GM12801 (cell line): ENCODE measurements around the gene PPP2R1B.

ENCODE experiments used
- TF ChIP-seq, protein P1 (sequence below): IDR thresholded peaks from one replicate; pipeline ENCODE4 v1.5.1; 2011; ENCODE audit warnings: control low read depth; ENCODE audit not compliant: insufficient read length; ENCODE audit errors: extremely low read depth

PPP2R1B gene

DNA sequence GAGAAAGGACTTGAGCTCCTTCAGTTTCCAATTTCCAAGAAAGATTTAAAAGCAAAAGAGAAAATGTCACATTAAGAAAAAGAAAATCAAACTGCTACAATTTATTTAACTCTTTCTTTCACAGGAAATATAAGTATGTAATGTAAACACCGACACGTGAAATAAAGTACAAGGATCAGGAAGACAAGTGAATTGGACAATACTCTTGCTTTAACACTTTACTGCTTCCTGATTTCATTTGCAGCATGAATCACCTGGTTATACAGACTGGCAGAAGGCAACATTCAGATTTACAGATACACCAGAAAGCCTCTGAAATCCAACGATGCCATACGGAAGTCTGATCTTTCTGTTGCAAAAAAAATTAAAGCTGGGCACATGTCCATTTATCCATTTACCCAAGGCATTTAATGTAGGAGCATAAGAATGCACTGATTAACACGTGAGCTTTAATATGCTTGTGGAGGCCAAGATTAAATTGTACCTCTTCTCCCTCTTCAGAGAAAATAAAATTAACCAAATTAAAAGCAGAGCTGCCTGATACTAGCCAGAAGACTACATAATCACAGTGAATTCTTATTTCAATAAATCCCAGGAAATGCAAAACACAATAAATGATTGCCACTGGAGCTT, 16.0 kb upstream of the PPP2R1B start:
- TF ChIP-seq, protein P1, sequence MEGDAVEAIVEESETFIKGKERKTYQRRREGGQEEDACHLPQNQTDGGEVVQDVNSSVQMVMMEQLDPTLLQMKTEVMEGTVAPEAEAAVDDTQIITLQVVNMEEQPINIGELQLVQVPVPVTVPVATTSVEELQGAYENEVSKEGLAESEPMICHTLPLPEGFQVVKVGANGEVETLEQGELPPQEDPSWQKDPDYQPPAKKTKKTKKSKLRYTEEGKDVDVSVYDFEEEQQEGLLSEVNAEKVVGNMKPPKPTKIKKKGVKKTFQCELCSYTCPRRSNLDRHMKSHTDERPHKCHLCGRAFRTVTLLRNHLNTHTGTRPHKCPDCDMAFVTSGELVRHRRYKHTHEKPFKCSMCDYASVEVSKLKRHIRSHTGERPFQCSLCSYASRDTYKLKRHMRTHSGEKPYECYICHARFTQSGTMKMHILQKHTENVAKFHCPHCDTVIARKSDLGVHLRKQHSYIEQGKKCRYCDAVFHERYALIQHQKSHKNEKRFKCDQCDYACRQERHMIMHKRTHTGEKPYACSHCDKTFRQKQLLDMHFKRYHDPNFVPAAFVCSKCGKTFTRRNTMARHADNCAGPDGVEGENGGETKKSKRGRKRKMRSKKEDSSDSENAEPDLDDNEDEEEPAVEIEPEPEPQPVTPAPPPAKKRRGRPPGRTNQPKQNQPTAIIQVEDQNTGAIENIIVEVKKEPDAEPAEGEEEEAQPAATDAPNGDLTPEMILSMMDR = no peak

DNA sequence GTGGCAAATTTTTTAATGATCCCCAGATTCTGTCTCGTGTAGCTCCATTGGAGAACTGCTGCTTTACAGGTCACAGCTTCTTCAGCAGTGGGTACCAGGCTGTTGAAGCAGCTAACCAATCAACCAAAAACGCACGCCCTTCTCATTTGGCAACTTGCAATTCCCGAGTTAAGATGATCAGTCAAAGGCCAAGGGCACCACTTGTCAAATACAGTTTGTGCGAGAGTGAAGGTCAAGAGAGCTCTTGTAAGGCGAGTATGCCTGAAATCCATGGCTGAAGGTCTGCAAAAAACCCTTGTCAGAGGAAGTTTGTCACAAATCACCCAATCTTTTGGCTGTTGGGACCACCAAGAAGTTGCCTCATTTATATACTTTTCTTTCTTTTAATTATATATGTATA, 12.9 kb upstream of the PPP2R1B start:
- TF ChIP-seq, protein P1 = no peak

DNA sequence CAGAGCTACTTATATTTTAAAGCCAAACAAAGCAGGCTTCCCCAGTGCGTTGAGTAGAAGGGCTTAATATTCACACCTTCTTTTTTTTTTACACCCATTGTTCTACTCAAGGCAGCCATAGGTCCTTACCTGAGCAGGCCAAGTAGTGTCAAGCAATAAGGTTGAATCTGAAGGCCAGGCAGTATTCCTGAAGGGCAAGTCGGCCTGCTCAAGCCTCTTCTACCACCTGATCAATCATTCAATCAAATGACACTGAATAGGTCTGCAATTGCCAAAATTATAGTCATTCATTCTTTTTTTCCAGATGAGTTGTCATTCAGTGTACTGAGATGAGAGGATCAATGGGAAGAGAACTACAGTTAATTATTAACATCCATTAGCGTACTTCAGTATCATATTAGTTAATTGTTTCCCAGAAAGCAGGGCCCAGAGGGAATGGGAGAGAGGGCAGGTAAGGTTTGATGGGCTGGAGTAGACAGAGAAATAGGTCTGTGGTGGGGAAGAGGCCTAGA, 11.9 kb upstream of the PPP2R1B start:
- TF ChIP-seq, protein P1 = no peak

DNA sequence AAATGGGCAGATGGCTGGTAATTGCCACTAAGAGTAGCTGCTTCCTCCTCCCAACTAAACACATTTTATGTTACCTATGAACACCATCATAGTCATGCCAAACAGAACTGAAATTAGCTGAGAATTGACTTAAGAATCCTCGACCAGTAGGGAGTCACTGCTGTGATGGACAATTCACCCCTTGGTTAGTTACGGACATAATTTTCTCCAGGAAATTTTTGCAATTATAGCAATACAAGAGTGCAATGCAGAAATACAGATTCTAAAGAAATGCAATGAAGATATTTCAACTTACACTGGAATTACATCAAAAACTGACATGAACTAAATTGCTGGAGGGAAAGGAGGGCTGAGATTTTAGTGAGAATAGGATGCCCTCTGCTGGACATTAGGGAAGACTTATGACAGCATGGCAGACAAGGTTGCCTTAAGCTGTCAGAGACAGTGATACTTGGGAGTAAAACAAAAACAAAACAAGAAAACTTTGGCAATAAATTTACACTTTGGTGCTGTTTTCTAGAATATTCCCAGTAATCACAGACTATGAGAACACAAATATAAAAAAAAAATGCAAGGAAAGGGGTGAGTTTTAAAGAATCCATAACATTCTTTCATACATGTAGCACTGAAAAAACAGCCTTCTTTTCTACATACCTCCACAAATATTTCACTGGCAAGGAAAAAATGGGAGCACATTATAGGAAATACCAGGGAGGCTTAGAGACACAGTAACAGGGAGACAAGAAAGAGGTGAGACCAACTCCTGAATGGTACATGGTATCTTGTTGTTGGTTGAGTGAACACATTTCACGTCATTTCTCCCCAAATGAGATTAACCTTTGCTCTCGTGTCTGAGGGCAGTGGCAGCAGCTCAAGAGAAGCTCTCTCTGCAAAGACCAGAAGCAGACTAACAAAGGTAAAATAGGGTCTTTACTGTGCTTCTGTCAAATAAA, 11.2 kb upstream of the PPP2R1B start:
- TF ChIP-seq, protein P1 = no peak

DNA sequence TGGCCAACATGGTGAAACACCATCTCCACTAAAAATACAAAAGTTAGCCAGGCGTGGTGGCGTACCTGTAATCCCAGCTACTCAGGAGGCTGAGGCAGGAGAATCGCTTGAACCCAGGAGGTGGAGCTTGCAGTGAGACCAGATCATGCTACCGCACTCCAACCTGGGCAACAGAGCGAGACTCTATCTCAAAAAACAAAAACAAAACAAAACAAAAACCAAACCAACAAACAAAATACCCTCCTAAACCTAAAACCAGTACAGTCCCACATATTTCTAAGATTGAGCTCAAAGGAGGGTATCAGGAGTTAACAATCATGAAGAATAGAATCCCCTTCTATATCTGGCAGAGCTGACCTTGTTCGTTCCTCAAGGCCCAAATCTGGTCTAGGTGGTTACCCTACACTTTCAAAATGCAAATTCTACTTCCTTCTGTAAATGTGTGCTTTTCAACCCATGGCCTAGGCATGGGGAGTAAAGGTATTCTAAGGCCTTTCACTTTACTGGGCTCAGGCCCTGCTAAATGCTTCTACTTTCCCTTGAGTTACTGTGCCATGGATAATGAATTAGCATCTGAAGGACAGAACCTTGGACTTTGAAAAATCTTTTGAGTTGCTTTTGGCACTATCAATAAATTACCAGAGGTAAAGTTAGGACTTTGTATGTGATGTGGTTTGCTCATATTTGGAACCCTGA, 10.4 kb upstream of the PPP2R1B start:
- TF ChIP-seq, protein P1 = no peak

DNA sequence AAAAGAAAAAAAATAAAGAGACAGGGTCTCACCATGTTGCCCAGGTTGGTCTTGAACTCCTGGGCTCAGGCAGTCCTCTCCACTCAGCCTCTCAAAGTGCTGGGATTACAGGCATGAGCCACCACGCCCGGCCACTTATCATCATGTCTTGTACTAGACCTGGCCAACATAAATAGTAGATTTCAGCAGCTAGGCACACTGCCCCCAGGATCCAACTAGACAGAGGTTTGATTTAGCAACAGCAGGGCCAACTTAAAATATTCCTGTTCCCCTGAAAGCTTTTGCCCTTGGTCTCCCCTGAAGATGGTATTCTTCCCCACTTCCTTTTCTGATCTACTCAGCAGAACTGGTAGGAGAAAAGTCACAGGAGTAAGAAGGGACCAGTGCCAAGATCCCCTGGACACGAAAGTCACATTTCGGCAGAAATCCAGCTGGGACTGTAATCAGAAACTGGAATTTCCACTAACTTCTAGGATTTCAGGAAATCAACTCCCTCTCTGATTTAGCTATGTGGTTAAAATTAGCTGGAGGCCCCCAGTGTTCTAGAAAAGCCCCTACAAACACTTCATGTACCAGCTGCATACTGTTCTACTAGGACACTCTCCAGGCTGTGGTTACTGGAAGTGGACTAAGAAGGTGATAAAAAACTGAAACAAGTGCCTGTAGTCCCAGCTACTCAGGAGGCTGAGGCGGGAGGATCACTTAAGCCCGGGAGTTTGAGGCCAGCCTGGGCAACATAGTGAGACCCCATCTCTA, 8.9 kb upstream of the PPP2R1B start:
- TF ChIP-seq, protein P1 = no peak

DNA sequence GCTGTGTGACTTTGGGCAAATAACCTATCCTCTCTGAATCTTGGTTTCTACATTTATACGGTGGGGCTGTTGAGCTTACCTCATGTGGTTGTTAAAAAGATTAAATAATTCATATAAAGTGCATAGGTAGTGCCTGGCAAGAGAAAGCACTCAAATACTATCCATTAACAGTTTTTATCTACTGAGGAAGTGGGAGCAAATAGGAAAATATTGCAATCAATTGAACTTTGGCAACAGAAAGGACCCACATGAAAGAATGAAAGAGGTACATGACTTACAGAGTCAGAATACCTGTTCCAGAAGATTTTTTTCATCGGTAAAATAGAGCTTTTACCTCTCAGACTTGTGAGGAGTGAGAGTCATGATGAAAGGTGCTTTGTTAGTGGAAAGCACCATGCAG, 6.3 kb upstream of the PPP2R1B start:
- TF ChIP-seq, protein P1 = no peak
